ENCODE measurements around the gene CGB7.
"Not testable (repeated sequence)": the region's sequence is repeated elsewhere in the genome, so short reads cannot be mapped to it uniquely, and the experiment has no call there.

CGB7 gene

GRCh38 chr19:49081273-49081672 lies 23.7 kb upstream of the CGB7 start:
- intact Hi-C loops (cut with DNase I), result no loop called here
- no peak for DNase-seq

- DNase-seq, result no peak
- intact Hi-C loops (cut with DNase I), result no loop called here
These were observed 22.8 kb upstream of the CGB7 start for GRCh38 chr19:49080392-49080791.

- intact Hi-C loops (cut with DNase I), result not testable (repeated sequence)
- peak; percentile 22 to 86 (median 66) for DNase-seq
These were observed 17.3 kb upstream of the CGB7 start for GRCh38 chr19:49074869-49075268.

GRCh38 chr19:49073514-49074378 lies 16.2 kb upstream of the CGB7 start:
- DNase-seq, result no peak
- intact Hi-C loops (cut with DNase I), result no loop called here

- intact Hi-C loops (cut with DNase I), result no loop called here
- DNase-seq, result no peak
These were observed 14.5 kb upstream of the CGB7 start for GRCh38 chr19:49071860-49072547.

- no peak for DNase-seq
- intact Hi-C loops (cut with DNase I), result no loop called here
These were observed 12.9 kb upstream of the CGB7 start for GRCh38 chr19:49070416-49070815.

- no peak for DNase-seq
- intact Hi-C loops (cut with DNase I), result no loop called here
These were observed 11.5 kb upstream of the CGB7 start for GRCh38 chr19:49069026-49069425.

- intact Hi-C loops (cut with DNase I), result no loop called here
- no peak for DNase-seq
These were observed 10.0 kb upstream of the CGB7 start for GRCh38 chr19:49067554-49067953.

- intact Hi-C loops (cut with DNase I), result no loop called here
- no peak for DNase-seq
These were observed 8.5 kb upstream of the CGB7 start for GRCh38 chr19:49065905-49066512.

- no peak for DNase-seq
- intact Hi-C loops (cut with DNase I), result no loop called here
These were observed 7.4 kb upstream of the CGB7 start, which contains the start of gene NTF4 for GRCh38 chr19:49064768-49065611. TSS of gene NTF4 (minus strand) at chr19:49064818. CDS start at chr19:49061997, 2,821 bp downstream.

GRCh38 chr19:49064029-49064629 lies 6.6 kb upstream of the CGB7 start:
- DNase-seq, result no peak
- intact Hi-C loops (cut with DNase I), result no loop called here

- no peak for DNase-seq
- intact Hi-C loops (cut with DNase I), result no loop called here
These were observed 3.9 kb upstream of the CGB7 start for GRCh38 chr19:49061445-49061844.

GRCh38 chr19:49061000-49061399 lies 3.5 kb upstream of the CGB7 start:
- intact Hi-C loops (cut with DNase I), result no loop called here

GRCh38 chr19:49059053-49059452 lies 1.5 kb upstream of the CGB7 start:
- DNase-seq, result no peak
- intact Hi-C loops (cut with DNase I), result no loop called here

More at GRCh38 chr19:49061000-49061399, 3.5 kb upstream of the CGB7 start:
- DNase-seq, result no peak

GRCh38 chr19:49058562-49058961 lies 1.0 kb upstream of the CGB7 start:
- intact Hi-C loops (cut with DNase I), result no loop called here
- DNase-seq, result peak in 1 of 42 donors; percentile 11

- intact Hi-C loops (cut with DNase I); DNase-seq: not testable (repeated sequence)
These were observed 500 bp downstream of the CGB7 start for GRCh38 chr19:49056902-49057596.

- intact Hi-C loops (cut with DNase I), result no loop called here
- DNase-seq, result peak in 25 of 42 donors; percentile 10 to 65 (median 24)
These were observed 1.2 kb downstream of the CGB7 start for GRCh38 chr19:49056101-49056901.

All from head of caudate nucleus (tissue), 42 donors.